H1 (cell line): Measurements from ENCODE around the gene CAPN15. TPM values are rescaled to one million over a fixed set of nuclear protein-coding genes. Genes with fewer than 3 reads are reported as not detected.

Source experiments
- CTCF ChIA-PET: fragments of 300-600 bp; sonication (Branson Sonifier 250); formaldehyde crosslinking; loops from one replicate; lab custom pipeline; 2021; ENCODE audit not compliant: partially characterized antibody; lab: Charles Lee
- POLR2A ChIA-PET: fragments of 300-600 bp; sonication (Branson Sonifier 250); formaldehyde crosslinking; loops from one replicate; lab custom pipeline; 2021; ENCODE audit warnings: inconsistent platforms; ENCODE audit not compliant: partially characterized antibody; lab: Charles Lee
- DNase-seq, 2 experiments: peaks; one replicate each; pipeline versions ENCODE4 v3.0.0 to v3.0.0-alpha.2; 2010 to 2022; ENCODE audit warnings: low spot score in 2 of 2, low read depth in 1 of 2, mixed read lengths in 1 of 2
- FAIRE-seq: peaks from 2 replicates; lab custom pipeline; 2011; peaks lifted over from hg19 to GRCh38; lab: Jason Lieb, UNC
- H2AFZ ChIP-seq: 2 replicates; pipeline ENCODE4 v1.8.1; 2012; ENCODE audit warnings: low read length, inconsistent platforms
- H2AK5ac ChIP-seq: 2 replicates; pipeline ENCODE4 v1.6.1; 2013; ENCODE audit warnings: low read depth, low read length
- H2BK120ac ChIP-seq: replicated peaks from 2 replicates; pipeline ENCODE3; 2013; ENCODE audit warnings: low read depth, low read length, inconsistent platforms
- H2BK12ac ChIP-seq: 2 replicates; pipeline ENCODE4 v1.6.1; 2013; ENCODE audit warnings: low read depth, low read length
- H2BK15ac ChIP-seq: 2 replicates; pipeline ENCODE4 v1.6.1; 2013; ENCODE audit warnings: low read length
- H2BK20ac ChIP-seq: 2 replicates; pipeline ENCODE4 v1.6.1; 2013; ENCODE audit warnings: low read length
- H2BK5ac ChIP-seq: 2 replicates; pipeline ENCODE4 v1.6.1; 2013; ENCODE audit warnings: low read depth, low read length
- H3K14ac ChIP-seq: 2 replicates; pipeline ENCODE4 v1.6.1; 2013; ENCODE audit warnings: inconsistent platforms; ENCODE audit not compliant: insufficient read length
- H3K18ac ChIP-seq: 2 replicates; pipeline ENCODE4 v1.6.1; 2013; ENCODE audit warnings: low read length; ENCODE audit errors: extremely low read depth
- H3K23ac ChIP-seq: 2 replicates; pipeline ENCODE4 v1.6.1; 2013; ENCODE audit warnings: inconsistent platforms; ENCODE audit not compliant: insufficient read length
- H3K23me2 ChIP-seq: 2 replicates; pipeline ENCODE4 v1.6.1; 2013; ENCODE audit warnings: low read depth, low read length
- H3K27ac ChIP-seq: 2 replicates; pipeline ENCODE4 v1.6.1; 2011; ENCODE audit warnings: low read depth, low read length, inconsistent platforms
- H3K27me3 ChIP-seq, 4 experiments: replicated peaks in 1 of 4; 1 replicate in 1 of 4; 2 replicates in 3 of 4; pipeline versions ENCODE4 v1.6.1 to v1.8.1; 2011 to 2013; ENCODE audit warnings: low read length in 3 of 4, mild to moderate bottlenecking in 3 of 4, inconsistent platforms in 2 of 4, mixed read lengths in 2 of 4, moderate library complexity in 1 of 4; ENCODE audit not compliant: control insufficient read depth in 3 of 4, insufficient read depth in 3 of 4; ENCODE audit errors: extremely low read depth in 1 of 4
- H3K36me3 ChIP-seq, 4 experiments: 2 replicates each; pipeline versions ENCODE4 v1.6.1 to v1.8.1; 2011 to 2013; ENCODE audit warnings: mild to moderate bottlenecking in 4 of 4, low read length in 3 of 4, moderate library complexity in 2 of 4, control low read depth in 1 of 4, inconsistent platforms in 1 of 4; ENCODE audit not compliant: insufficient read depth in 4 of 4, control insufficient read depth in 2 of 4
- H3K4ac ChIP-seq: replicated peaks from 2 replicates; pipeline ENCODE3; 2013; ENCODE audit warnings: low read length, low read depth, mixed read lengths, inconsistent platforms; ENCODE audit not compliant: insufficient read length
- H3K4me1 ChIP-seq, 4 experiments: replicated peaks in 1 of 4; 1 replicate in 1 of 4; 2 replicates in 3 of 4; pipeline versions ENCODE4 v1.6.1 to v1.8.1; 2011 to 2013; ENCODE audit warnings: low read length in 3 of 4, inconsistent platforms in 2 of 4, mixed read lengths in 1 of 4; ENCODE audit not compliant: insufficient read depth in 4 of 4, control insufficient read depth in 3 of 4
- H3K4me2 ChIP-seq, 2 experiments: 2 replicates each; pipeline versions ENCODE4 v1.6.1 to v1.8.1; 2011 to 2013; ENCODE audit warnings: low read depth in 2 of 2, low read length in 2 of 2, control low read depth in 1 of 2, inconsistent platforms in 1 of 2, mild to moderate bottlenecking in 1 of 2; ENCODE audit not compliant: insufficient read depth in 1 of 2
- H3K4me3 ChIP-seq, 4 experiments: fragments of 200-600, 300-600 bp in 1 of 4; sonication (generic), shearing (Covaris generic), sonication (Bioruptor Twin) in 1 of 4; 2 replicates each; pipeline versions ENCODE4 v1.5.1 to v1.8.1; 2011 to 2016; ENCODE audit warnings: low read length in 4 of 4, low read depth in 3 of 4, control low read depth in 2 of 4, inconsistent platforms in 2 of 4, mild to moderate bottlenecking in 2 of 4, mixed read lengths in 1 of 4, moderate library complexity in 1 of 4; ENCODE audit not compliant: insufficient read depth in 2 of 4; ENCODE audit errors: extremely low read depth in 1 of 4
- H3K56ac ChIP-seq: replicated peaks from 2 replicates; pipeline ENCODE3; 2013; ENCODE audit warnings: low read depth, mild to moderate bottlenecking, mixed read lengths, low read length, inconsistent platforms; ENCODE audit not compliant: insufficient read length
- H3K79me1 ChIP-seq: 2 replicates; pipeline ENCODE4 v1.6.1; 2013; ENCODE audit warnings: low read depth, low read length, control low read depth
- H3K79me2 ChIP-seq, 2 experiments: 2 replicates each; pipeline versions ENCODE4 v1.6.1 to v1.8.1; 2012 to 2013; ENCODE audit warnings: low read length in 2 of 2, mild to moderate bottlenecking in 2 of 2, inconsistent platforms in 1 of 2; ENCODE audit not compliant: insufficient read depth in 2 of 2, control insufficient read depth in 1 of 2
- H3K9ac ChIP-seq, 4 experiments: replicated peaks in 1 of 4; 1 replicate in 1 of 4; 2 replicates in 3 of 4; pipeline versions ENCODE4 v1.6.1 to v1.8.1; 2011 to 2013; ENCODE audit warnings: low read depth in 3 of 4, low read length in 3 of 4, control low read depth in 2 of 4, mild to moderate bottlenecking in 2 of 4, moderate library complexity in 2 of 4, inconsistent platforms in 1 of 4; ENCODE audit errors: extremely low read depth in 1 of 4
- H3K9me3 ChIP-seq, 2 experiments: 2 replicates each; pipeline versions ENCODE4 v1.6.1 to v1.8.1; 2012 to 2013; ENCODE audit warnings: mild to moderate bottlenecking in 2 of 2, moderate library complexity in 2 of 2, control low read depth in 1 of 2, inconsistent platforms in 1 of 2, low read depth in 1 of 2, low read length in 1 of 2, mixed read lengths in 1 of 2; ENCODE audit not compliant: insufficient read depth in 2 of 2
- H4K20me1 ChIP-seq, 2 experiments: replicated peaks in 1 of 2; 2 replicates each; pipeline versions ENCODE3 to v1.8.1; 2011 to 2013; ENCODE audit warnings: inconsistent platforms in 2 of 2, low read length in 2 of 2, mild to moderate bottlenecking in 1 of 2; ENCODE audit not compliant: insufficient read depth in 2 of 2, control insufficient read depth in 1 of 2
- H4K5ac ChIP-seq: 2 replicates; pipeline ENCODE4 v1.6.1; 2013; ENCODE audit warnings: low read length, low read depth, mixed read lengths, inconsistent platforms; ENCODE audit not compliant: insufficient read length
- H4K8ac ChIP-seq: 2 replicates; pipeline ENCODE4 v1.8.0; 2013; ENCODE audit warnings: mild to moderate bottlenecking, moderate library complexity, low read length, inconsistent platforms; ENCODE audit not compliant: insufficient read depth; ENCODE audit errors: extremely low read depth
- H4K91ac ChIP-seq: replicated peaks from 2 replicates; pipeline ENCODE3; 2013; ENCODE audit warnings: low read length, mixed read lengths, inconsistent platforms; ENCODE audit not compliant: insufficient read length
- E2F6 ChIP-seq: IDR thresholded peaks from 2 replicates; pipeline ENCODE4 v1.6.1; 2012; ENCODE audit warnings: inconsistent platforms
- GTF2F1 ChIP-seq: IDR thresholded peaks from 2 replicates; pipeline ENCODE4 v1.6.1; 2012; ENCODE audit warnings: low read depth, low read length, improper control_type of control experiment, borderline replicate concordance
- KDM1A ChIP-seq: fragments of 200-600, 300-600 bp; sonication (generic); IDR thresholded peaks from 2 replicates; pipeline ENCODE4 v1.7.1; 2016; ENCODE audit warnings: mild to moderate bottlenecking, low read length, borderline replicate concordance
- YY1 ChIP-seq: IDR thresholded peaks from 2 replicates; pipeline ENCODE4 v1.6.1; 2011; ENCODE audit warnings: low read depth, mild to moderate bottlenecking, low read length
- WGBS, 2 experiments: shearing (Covaris generic) in 1 of 2; methylation state at CpG; one replicate each; pipeline versions ENCODE4 v1.1.6 to v1.1.7; 2013 to 2015; ENCODE audit warnings: low lambda C conversion rate in 2 of 2, mixed read lengths in 2 of 2, inconsistent platforms in 1 of 2, low coverage in 1 of 2, missing lambda C conversion rate in 1 of 2; ENCODE audit not compliant: insufficient replicate concordance in 2 of 2, insufficient coverage in 1 of 2, insufficient read length in 1 of 2; ENCODE audit errors: extremely low coverage in 1 of 2, missing lambda C conversion rate in 1 of 2; 5-methylcytosine and 5-hydroxymethylcytosine counted together
- polyA plus RNA-seq, 7 experiments: library from polyadenylated mRNA; depleted of rRNA in 3 of 7; stranded (reverse) in 5 of 7; unstranded in 2 of 7; fragments of >200 nt in 5 of 7; fragments of 200-250 nt in 2 of 7; gene quantifications; 1 replicate in 5 of 7; 2 replicates in 1 of 7; 4 replicates in 1 of 7; pipeline versions ENCODE4 v1.2.1 to v1.2.3, GENCODE V29; 2011 to 2013; ENCODE audit warnings: missing spikeins in 2 of 7, mixed read lengths in 2 of 7
- total RNA-seq: library from RNA; stranded (reverse); fragmentation: NEBNext Ultra II Directional; extraction: Animal tissue kit (Norgen Biotek cat#: 25700); gene quantifications from 2 replicates; pipeline ENCODE4 v1.2.1, GENCODE V29; 2021

The CAPN15 gene
- total and polyA plus RNA-seq, 2 of the 8 experiments (the other 6 are each of a cell fraction or from before 2014, with no cell fraction given), result 38.9 to 76.9 TPM

- no peak overlapping the region for H2BK12ac ChIP-seq
- H2BK5ac ChIP-seq, result 0 out of 2 replicates have a peak overlapping the region, but pooled peaks have one; percentile 5
- H3K23ac ChIP-seq, result no peak overlapping the region
- no peak for DNase-seq
- peaks cover 0 to 3% (median under 1%) of the 10 kb centered on the region in 4 experiments; a peak in 2 of 8 replicates for H3K36me3 ChIP-seq
- H3K23me2 ChIP-seq, result no peaks in the 10 kb centered on the region
- H3K79me2 ChIP-seq, result peaks cover 3 to 5% of the 10 kb centered on the region in 2 experiments; a peak in 2 of 4 replicates
- no peak overlapping the region for H2BK15ac ChIP-seq
- no peak overlapping the region for H2BK20ac ChIP-seq
- ChIA-PET POLR2A (interaction anchor here (1.2 to 2.0 kb wide), 2 partner anchors 9 to 10 kb away, joined by 3 to 5 read pairs; partner anchors contain the start of gene RAB40C), CTCF (interaction anchor here (0.8 to 3.8 kb wide), 12 partner anchors 11 to 191 kb away, joined by 3 to 35 read pairs (median 4); partner anchors contain the start of gene METTL26)
- peaks cover 0 to 4% of the 10 kb centered on the region in 2 experiments; a peak in 1 of 4 replicates for H3K9me3 ChIP-seq
- no peak overlapping the region for H3K4me2 ChIP-seq
- H3K27me3 ChIP-seq, result peaks cover 0 to 3% (median under 1%) of the 10 kb centered on the region in 4 experiments; a peak in 3 of 7 replicates
- no peak overlapping the region for H2AFZ ChIP-seq
- H3K4me3 ChIP-seq, result no peak overlapping the region
- H3K56ac ChIP-seq, result no peak overlapping the region
- no peak overlapping the region for H3K4ac ChIP-seq
- no peak overlapping the region for H2BK120ac ChIP-seq
- peaks cover 10% of the 10 kb centered on the region; the same call in 1 of the 2 replicates for H3K79me1 ChIP-seq
- H4K91ac ChIP-seq, result no peak overlapping the region
- TF ChIP-seq YY1, result no peak
- TF ChIP-seq E2F6, result no peak
- no peak for TF ChIP-seq GTF2F1
- TF ChIP-seq KDM1A, result no peak
- H4K20me1 ChIP-seq, result peaks cover 10 to 13% of the 10 kb centered on the region in 2 experiments
- H3K4me1 ChIP-seq, result peaks cover 0 to 2% (median 0%) of the 10 kb centered on the region in 4 experiments; a peak in 1 of 7 replicates
- no peak overlapping the region; the same call in 1 of the 2 replicates for H4K8ac ChIP-seq
- H3K9ac ChIP-seq, result no peak overlapping the region
- H3K18ac ChIP-seq, result no peak overlapping the region
- no peak overlapping the region for H4K5ac ChIP-seq
- WGBS, 2 experiments, result 95% methylated on average over 42 of the region's 43 CpGs; no CpG with 5 or more reads in 1 of the 2 experiments
- FAIRE-seq, result no peak
- no peak overlapping the region for H3K14ac ChIP-seq
- no peak overlapping the region for H2AK5ac ChIP-seq
- H3K27ac ChIP-seq, result no peak overlapping the region
Observed at GRCh38 chr16:598823-599739, 71.6 kb downstream of the CAPN15 start.
